Measurements from ENCODE around the gene DIPK1B.

GRCh38 chr9:136759436-136760325, 47.3 kb downstream of the DIPK1B start:
- TF ChIP-seq REST (IDR thresholded peaks at IDR 0.05; ENCODE audit: unreplicated experiment) (no peak), CTCF (conservative IDR thresholded peaks at IDR 0.05; ENCODE audit: low read depth in 2 of 2) (no peak), JUNB (IDR thresholded peaks at IDR 0.05; ENCODE audit: unreplicated experiment) (no peak), POLR2AphosphoS5 (IDR thresholded peaks at IDR 0.05; ENCODE audit: low read depth) (no peak), EZH2 (IDR thresholded peaks at IDR 0.05; ENCODE audit: low read depth, unreplicated experiment) (no peak), ZNF114 (CRISPR knock-in tag; IDR thresholded peaks at IDR 0.05) (no peak), EZH2phosphoT487 (IDR thresholded peaks at IDR 0.05; ENCODE audit: unreplicated experiment) (no peak), ZNF462 (CRISPR knock-in tag; IDR thresholded peaks at IDR 0.05) (no peak), STAT1 (IDR thresholded peaks at IDR 0.05; ENCODE audit: unreplicated experiment) (no peak), CREB1 (CRISPR knock-in tag; IDR thresholded peaks at IDR 0.05; ENCODE audit: low read depth) (no peak), ZNF331 (CRISPR knock-in tag; IDR thresholded peaks at IDR 0.05; ENCODE audit: low read depth) (no peak)

Measured in GM23338 (cell line).